ENCODE data around the gene PLEKHM3. TPM values are rescaled to one million over a fixed set of nuclear protein-coding genes. Genes with fewer than 3 reads are reported as not detected.

The PLEKHM3 gene
- total and polyA plus RNA-seq, 2 of the 13 experiments (the other 11 are each of a cell fraction or from before 2014, with no cell fraction given) = 4.5 to 4.7 TPM

DNA sequence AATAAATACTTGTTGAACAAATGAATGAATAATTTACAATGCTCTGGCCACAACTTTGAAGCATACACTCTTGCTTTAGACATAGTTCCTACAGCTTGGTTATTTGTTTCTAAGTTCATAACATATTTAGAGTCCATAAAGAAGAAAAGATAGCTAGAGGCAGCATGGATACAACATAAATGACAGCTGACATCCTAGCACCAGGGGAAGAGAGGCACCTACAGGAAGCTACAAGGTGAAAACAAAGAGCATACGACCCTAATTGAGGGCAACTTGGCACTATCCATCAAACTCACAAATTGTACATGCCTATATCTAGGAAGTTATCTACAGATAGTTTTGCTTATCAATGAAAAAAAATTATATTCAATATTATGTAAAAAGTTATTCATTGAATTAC lies 88.9 kb downstream of the PLEKHM3 start (continued):
- TF ChIP-seq TCF12 (IDR thresholded peaks at IDR 0.05) = no peak
- TF ChIP-seq TCF12 (CRISPR knock-in tag; IDR thresholded peaks at IDR 0.05) = 0 out of 2 replicates have a peak, but pooled peaks have one; percentile 9
- peak; percentile 59 for TF ChIP-seq CTCF (CRISPR knock-in tag; IDR thresholded peaks at IDR 0.05)
- TF ChIP-seq, protein P1, sequence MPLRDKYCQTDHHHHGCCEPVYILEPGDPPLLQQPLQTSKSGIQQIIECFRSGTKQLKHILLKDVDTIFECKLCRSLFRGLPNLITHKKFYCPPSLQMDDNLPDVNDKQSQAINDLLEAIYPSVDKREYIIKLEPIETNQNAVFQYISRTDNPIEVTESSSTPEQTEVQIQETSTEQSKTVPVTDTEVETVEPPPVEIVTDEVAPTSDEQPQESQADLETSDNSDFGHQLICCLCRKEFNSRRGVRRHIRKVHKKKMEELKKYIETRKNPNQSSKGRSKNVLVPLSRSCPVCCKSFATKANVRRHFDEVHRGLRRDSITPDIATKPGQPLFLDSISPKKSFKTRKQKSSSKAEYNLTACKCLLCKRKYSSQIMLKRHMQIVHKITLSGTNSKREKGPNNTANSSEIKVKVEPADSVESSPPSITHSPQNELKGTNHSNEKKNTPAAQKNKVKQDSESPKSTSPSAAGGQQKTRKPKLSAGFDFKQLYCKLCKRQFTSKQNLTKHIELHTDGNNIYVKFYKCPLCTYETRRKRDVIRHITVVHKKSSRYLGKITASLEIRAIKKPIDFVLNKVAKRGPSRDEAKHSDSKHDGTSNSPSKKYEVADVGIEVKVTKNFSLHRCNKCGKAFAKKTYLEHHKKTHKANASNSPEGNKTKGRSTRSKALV (CRISPR knock-in tag; IDR thresholded peaks at IDR 0.05) = no peak
- TF ChIP-seq PHF21A (CRISPR knock-in tag; IDR thresholded peaks at IDR 0.05) = 0 out of 2 replicates have a peak, but pooled peaks have one; percentile 5
- TF ChIP-seq KAT8 (CRISPR knock-in tag; IDR thresholded peaks at IDR 0.05) = peak; percentile 14
- TF ChIP-seq ZBTB26 (CRISPR knock-in tag; IDR thresholded peaks at IDR 0.05; ENCODE audit: borderline replicate concordance) = no peak
- TF ChIP-seq, protein P2, sequence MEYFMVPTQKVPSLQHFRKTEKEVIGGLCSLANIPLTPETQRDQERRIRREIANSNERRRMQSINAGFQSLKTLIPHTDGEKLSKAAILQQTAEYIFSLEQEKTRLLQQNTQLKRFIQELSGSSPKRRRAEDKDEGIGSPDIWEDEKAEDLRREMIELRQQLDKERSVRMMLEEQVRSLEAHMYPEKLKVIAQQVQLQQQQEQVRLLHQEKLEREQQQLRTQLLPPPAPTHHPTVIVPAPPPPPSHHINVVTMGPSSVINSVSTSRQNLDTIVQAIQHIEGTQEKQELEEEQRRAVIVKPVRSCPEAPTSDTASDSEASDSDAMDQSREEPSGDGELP (IDR thresholded peaks at IDR 0.05; ENCODE audit: borderline replicate concordance, low read depth) = peak; percentile 53; the same call in 1 of the 2 replicates
- 0 out of 2 replicates have a peak, but pooled peaks have one; percentile 26 for TF ChIP-seq MXD4 (CRISPR knock-in tag; IDR thresholded peaks at IDR 0.05)
- 0 out of 4 replicates have a peak, but pooled peaks of 1 of the 2 experiments have one; percentile 12 for TF ChIP-seq ATF4 (CRISPR knock-in tag; IDR thresholded peaks at IDR 0.05)
- TF ChIP-seq SAP130 (CRISPR knock-in tag; IDR thresholded peaks at IDR 0.05; ENCODE audit: low read depth) = peak; percentile 2; the same call in 1 of the 2 replicates
- 0 out of 2 replicates have a peak, but pooled peaks have one; percentile 1 for TF ChIP-seq KMT2A (CRISPR knock-in tag; IDR thresholded peaks at IDR 0.05)
- 0 out of 2 replicates have a peak, but pooled peaks have one; percentile 6 for TF ChIP-seq NCOA2 (CRISPR knock-in tag; IDR thresholded peaks at IDR 0.05)
- no peak for TF ChIP-seq ZSCAN22 (CRISPR knock-in tag; IDR thresholded peaks at IDR 0.05)
- TF ChIP-seq ZNF337 (CRISPR knock-in tag; IDR thresholded peaks at IDR 0.05; ENCODE audit: borderline replicate concordance, low read depth) = no peak
- peak; percentile 62 for TF ChIP-seq STAG1 (CRISPR knock-in tag; IDR thresholded peaks at IDR 0.05)
- TF ChIP-seq KDM4B (CRISPR knock-in tag; IDR thresholded peaks at IDR 0.05) = no peak
- no peak for TF ChIP-seq ETV5 (CRISPR knock-in tag; IDR thresholded peaks at IDR 0.05; ENCODE audit: borderline replicate concordance)
- 0 out of 2 replicates have a peak, but pooled peaks have one; percentile 41 for TF ChIP-seq TARDBP (CRISPR knock-in tag; IDR thresholded peaks at IDR 0.05)
- peak; percentile 10 for TF ChIP-seq TEAD3 (CRISPR knock-in tag; optimal IDR thresholded peaks at IDR 0.05; ENCODE audit: borderline replicate concordance)
- TF ChIP-seq SMC3 (IDR thresholded peaks at IDR 0.05; ENCODE audit: low read length) = 0 out of 2 replicates have a peak, but pooled peaks have one; percentile 11
- no peak for TF ChIP-seq HBP1 (CRISPR knock-in tag; IDR thresholded peaks at IDR 0.05; ENCODE audit: low read depth)
- TF ChIP-seq ZNF556 (CRISPR knock-in tag; IDR thresholded peaks at IDR 0.05; ENCODE audit: borderline replicate concordance) = no peak

Measured in HepG2 (cell line).